HCT116 (cell line): Measurements from ENCODE around the gene DCP1A. TPM values are rescaled to one million over a fixed set of nuclear protein-coding genes. Genes with fewer than 3 reads are reported as not detected.

ENCODE experiments used
- ATAC-seq: fragments of 200-7000 bp; cut with Tn5 transposase; 2 replicates; pipeline ENCODE4 v1.9.1; 2020; ENCODE audit warnings: mild to moderate bottlenecking, moderate library complexity
- BruUV-seq: library from RNA; stranded (reverse); fragments of 400-500 nt; replicated peaks from 2 replicates; lab custom pipeline; 2021; lab: Mats Ljungman, UMichigan
- CTCF ChIA-PET: fragments of 300-600 bp; sonication (Branson Sonifier 250); formaldehyde crosslinking; loops from one replicate; lab custom pipeline; 2021; ENCODE audit warnings: antibody characterized with exemption; lab: Charles Lee
- POLR2A ChIA-PET: fragments of 300-600, 350-600 bp; sonication (Branson Sonifier 250); formaldehyde crosslinking; loops from one replicate; lab custom pipeline; 2021; ENCODE audit warnings: antibody characterized with exemption; lab: Charles Lee
- RAD21 ChIA-PET, 2 experiments: fragments of 300-600 bp; sonication (Branson Sonifier 250); formaldehyde crosslinking; loops; one replicate each; lab custom pipeline; 2023; ENCODE audit warnings: low total read pairs in 2 of 2; ENCODE audit not compliant: uncharacterized antibody in 2 of 2, unreplicated experiment in 2 of 2, low non-redundant PET in 1 of 2; lab: Charles Lee
- DNase-seq: peaks from one replicate; pipeline ENCODE4 v3.0.0-alpha.2; 2010; ENCODE audit warnings: low read depth, low spot score
- H2AFZ ChIP-seq: fragments of 200-600 bp; shearing (Covaris generic), sonication (generic); 2 replicates; pipeline ENCODE4 v1.6.1; 2017; ENCODE audit warnings: low read depth, mixed run types, mixed read lengths, antibody characterized with exemption, low read length; ENCODE audit not compliant: poor library complexity, severe bottlenecking
- H3K27ac ChIP-seq: 2 replicates; pipeline ENCODE4 v1.5.1; 2012; ENCODE audit warnings: low read depth, low read length
- H3K27me3 ChIP-seq: fragments of 200-600 bp; sonication (generic); 2 replicates; pipeline ENCODE4 v1.6.1; 2016; ENCODE audit warnings: mixed run types, low read length, mixed read lengths; ENCODE audit not compliant: insufficient read depth
- H3K36me3 ChIP-seq, 2 experiments: fragments of 200-500 bp in 1 of 2; fragments of 200-600 bp in 1 of 2; sonication (Bioruptor generic) in 1 of 2; sonication (generic) in 1 of 2; 2 replicates each; pipeline versions ENCODE4 v1.5.1 to v1.6.1; 2014 to 2016; ENCODE audit warnings: low read length in 2 of 2, inconsistent platforms in 1 of 2, mixed read lengths in 1 of 2, mixed run types in 1 of 2; ENCODE audit not compliant: insufficient read depth in 2 of 2, control insufficient read depth in 1 of 2
- H3K4me1 ChIP-seq, 2 experiments: fragments of 200-600 bp in 1 of 2; sonication (generic) in 1 of 2; 2 replicates each; pipeline versions ENCODE4 v1.5.1 to v1.6.1; 2012 to 2017; ENCODE audit warnings: low read length in 2 of 2, inconsistent platforms in 1 of 2, mild to moderate bottlenecking in 1 of 2, mixed read lengths in 1 of 2, mixed run types in 1 of 2, moderate library complexity in 1 of 2; ENCODE audit not compliant: insufficient read depth in 2 of 2, control insufficient read depth in 1 of 2
- H3K4me2 ChIP-seq: fragments of 200-600 bp; sonication (generic); 2 replicates; pipeline ENCODE4 v1.6.1; 2017; ENCODE audit warnings: mixed run types, low read length, mixed read lengths
- H3K4me3 ChIP-seq, 2 experiments: fragments of 200-600 bp in 1 of 2; sonication (generic) in 1 of 2; replicated peaks in 1 of 2; 2 replicates each; pipeline ENCODE4 v1.5.1; 2011 to 2016; ENCODE audit warnings: low read length in 2 of 2, control low read depth in 1 of 2, low read depth in 1 of 2, mild to moderate bottlenecking in 1 of 2, mixed read lengths in 1 of 2, mixed run types in 1 of 2
- H3K79me2 ChIP-seq: fragments of 200-600 bp; sonication (generic); 2 replicates; pipeline ENCODE4 v1.6.1; 2017; ENCODE audit warnings: mild to moderate bottlenecking, mixed run types, low read length, moderate library complexity, mixed read lengths; ENCODE audit not compliant: insufficient read depth
- H3K9ac ChIP-seq: fragments of 200-600 bp; sonication (generic); 2 replicates; pipeline ENCODE4 v1.6.1; 2016; ENCODE audit warnings: low read length, mixed read lengths
- H3K9me2 ChIP-seq: fragments of 200-600 bp; sonication (generic), shearing (Covaris generic); 2 replicates; pipeline ENCODE4 v1.6.1; 2017; ENCODE audit warnings: mixed run types, mild to moderate bottlenecking, moderate library complexity; ENCODE audit not compliant: insufficient read depth
- H3K9me3 ChIP-seq, 2 experiments: fragments of 200-500 bp in 1 of 2; fragments of 200-600 bp in 1 of 2; sonication (Bioruptor generic) in 1 of 2; sonication (generic) in 1 of 2; 2 replicates each; pipeline ENCODE4 v1.6.1; 2014 to 2017; ENCODE audit warnings: low read length in 2 of 2, mixed read lengths in 2 of 2, inconsistent platforms in 1 of 2, low read depth in 1 of 2, mild to moderate bottlenecking in 1 of 2, mixed run types in 1 of 2, moderate library complexity in 1 of 2; ENCODE audit not compliant: control insufficient read depth in 1 of 2, insufficient read depth in 1 of 2
- H4K20me1 ChIP-seq: fragments of 200-600 bp; sonication (generic), shearing (Covaris generic); 2 replicates; pipeline ENCODE4 v1.6.1; 2017; ENCODE audit warnings: mixed run types, mild to moderate bottlenecking, moderate library complexity; ENCODE audit not compliant: insufficient read depth
- EGR1 ChIP-seq: IDR thresholded peaks from 2 replicates; pipeline ENCODE4 v1.6.1; 2012; ENCODE audit warnings: low read depth
- EZH2 ChIP-seq: fragments of 200-600 bp; sonication (generic); IDR thresholded peaks from 2 replicates; pipeline ENCODE4 v1.6.1; 2017; ENCODE audit warnings: antibody characterized with exemption, mixed run types
- RAD21 ChIP-seq: IDR thresholded peaks from 2 replicates; pipeline ENCODE4 v1.6.1; 2012; ENCODE audit warnings: low read depth, mild to moderate bottlenecking
- TCF7L2 ChIP-seq: IDR thresholded peaks from 2 replicates; pipeline ENCODE4 v1.7.0; 2011; ENCODE audit warnings: borderline replicate concordance, inconsistent platforms; ENCODE audit not compliant: insufficient read depth, insufficient read length; ENCODE audit errors: extremely low read depth
- ZFX ChIP-seq: fragments of 450-650 bp; IDR thresholded peaks from 2 replicates; pipeline ENCODE4 v1.6.1; 2017
- intact Hi-C: fragments of 100-400 bp; cut with micrococcal nuclease; formaldehyde crosslinking; loops from 2 replicates; pipeline ENCODE4 v1.10.0; 2022
- total RNA-seq: library from RNA; stranded (reverse); gene quantifications from one replicate; pipeline ENCODE4 v1.2.1, GENCODE V29; 2021; ENCODE audit not compliant: unreplicated experiment
- TF ChIP-seq, protein P1 (sequence below), 3 experiments: fragments of 200-600 bp in 1 of 3; sonication (generic) in 1 of 3; IDR thresholded peaks in 2 of 3; conservative IDR thresholded peaks in 1 of 3; 2 replicates each; pipeline ENCODE4 v1.5.1; 2012 to 2017; ENCODE audit warnings: low read depth in 2 of 3, low read length in 2 of 3, antibody characterized with exemption in 1 of 3, borderline replicate concordance in 1 of 3, control low read depth in 1 of 3, mild to moderate bottlenecking in 1 of 3, mixed read lengths in 1 of 3, mixed run types in 1 of 3, moderate library complexity in 1 of 3; ENCODE audit not compliant: insufficient read depth in 1 of 3

DCP1A gene
- total RNA-seq, 1 experiment from 2014 or later = 33.2 TPM

DNA sequence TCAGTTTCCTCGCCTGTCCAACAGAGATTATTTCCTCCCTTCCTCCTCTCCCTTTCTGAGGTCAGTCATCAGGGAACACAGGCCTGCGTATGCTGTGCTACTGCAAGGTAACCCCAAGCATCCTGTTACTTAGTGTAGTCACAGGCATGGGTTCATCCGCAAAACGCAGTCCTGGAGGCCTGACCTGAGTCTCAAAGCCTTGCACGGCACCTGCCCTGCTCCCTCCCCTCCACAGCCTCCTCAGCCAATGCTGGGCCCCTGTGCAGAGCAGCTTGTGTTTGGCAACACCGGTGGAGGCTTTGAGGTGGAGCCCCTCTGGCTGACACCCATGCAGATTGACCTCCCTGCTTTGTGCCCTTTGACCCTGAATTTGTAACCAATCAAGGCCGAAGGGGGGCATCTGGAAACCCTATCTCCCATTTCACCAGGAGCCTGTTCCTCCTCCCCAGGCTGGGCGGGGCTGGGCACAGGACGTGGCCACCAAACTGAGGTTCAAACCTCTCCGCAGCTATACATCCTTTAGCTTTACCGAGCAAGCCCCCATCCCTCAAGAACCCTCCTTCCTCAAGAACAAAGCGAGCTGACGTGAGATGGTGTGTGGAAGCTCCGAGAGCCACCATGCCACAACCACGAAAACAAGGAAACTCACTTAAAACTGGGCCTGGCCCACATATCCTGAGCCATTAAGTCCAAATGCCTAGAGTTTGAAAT, 113.1 kb downstream of the DCP1A start:
- BruUV-seq = no TSS peak
- TF ChIP-seq RAD21 (no peak), EZH2 (no peak), ZFX (no peak), EGR1 (no peak), TCF7L2 (no peak)
- TF ChIP-seq, protein P1, sequence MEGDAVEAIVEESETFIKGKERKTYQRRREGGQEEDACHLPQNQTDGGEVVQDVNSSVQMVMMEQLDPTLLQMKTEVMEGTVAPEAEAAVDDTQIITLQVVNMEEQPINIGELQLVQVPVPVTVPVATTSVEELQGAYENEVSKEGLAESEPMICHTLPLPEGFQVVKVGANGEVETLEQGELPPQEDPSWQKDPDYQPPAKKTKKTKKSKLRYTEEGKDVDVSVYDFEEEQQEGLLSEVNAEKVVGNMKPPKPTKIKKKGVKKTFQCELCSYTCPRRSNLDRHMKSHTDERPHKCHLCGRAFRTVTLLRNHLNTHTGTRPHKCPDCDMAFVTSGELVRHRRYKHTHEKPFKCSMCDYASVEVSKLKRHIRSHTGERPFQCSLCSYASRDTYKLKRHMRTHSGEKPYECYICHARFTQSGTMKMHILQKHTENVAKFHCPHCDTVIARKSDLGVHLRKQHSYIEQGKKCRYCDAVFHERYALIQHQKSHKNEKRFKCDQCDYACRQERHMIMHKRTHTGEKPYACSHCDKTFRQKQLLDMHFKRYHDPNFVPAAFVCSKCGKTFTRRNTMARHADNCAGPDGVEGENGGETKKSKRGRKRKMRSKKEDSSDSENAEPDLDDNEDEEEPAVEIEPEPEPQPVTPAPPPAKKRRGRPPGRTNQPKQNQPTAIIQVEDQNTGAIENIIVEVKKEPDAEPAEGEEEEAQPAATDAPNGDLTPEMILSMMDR (IDR thresholded peaks at IDR 0.05 in 2 of 3, conservative IDR thresholded peaks at IDR 0.05 in 1 of 3; ENCODE audit: borderline replicate concordance in 1 of 3, insufficient read depth in 1 of 3, low read depth in 2 of 3, low read length in 2 of 3) = no peak
- no peak for DNase-seq
- no peak overlapping the region for H3K4me2 ChIP-seq
- H3K27me3 ChIP-seq = no peaks in the 10 kb centered on the region
- ATAC-seq = no peak
- no peaks in the 10 kb centered on the region for H3K9me3 ChIP-seq
- intact Hi-C loops = no loop called here
- peaks cover 67% of the 10 kb centered on the region for H3K79me2 ChIP-seq
- no peak overlapping the region for H2AFZ ChIP-seq
- CTCF ChIA-PET = no interaction called here
- H3K36me3 ChIP-seq = peaks cover 38 to 78% of the 10 kb centered on the region in 2 experiments; a peak in 3 of 4 replicates
- H3K4me3 ChIP-seq = no peak overlapping the region
- no peaks in the 10 kb centered on the region for H3K9me2 ChIP-seq
- H3K9ac ChIP-seq = no peak overlapping the region
- H3K4me1 ChIP-seq = peaks cover 35 to 40% of the 10 kb centered on the region in 2 experiments
- POLR2A ChIA-PET = no interaction called here
- RAD21 ChIA-PET = no interaction called here
- H3K27ac ChIP-seq = peak overlapping the region; percentile 31; the same call in 1 of the 2 replicates
- no peaks in the 10 kb centered on the region for H4K20me1 ChIP-seq

Other genes with a start within 250 kb of the DCP1A start
- 33.6 TPM for gene RFT1, start 217.1 kb downstream of the DCP1A start, total RNA-seq
- 34.4 TPM for gene PRKCD, start 186.3 kb downstream of the DCP1A start, total RNA-seq
- gene TKT, start 91.5 kb downstream of the DCP1A start, total RNA-seq = 634 TPM
- gene CACNA1D, start 147.1 kb upstream of the DCP1A start, total RNA-seq = 1.1 TPM